Measurements from ENCODE around the gene BAIAP2L2.

- TF ChIP-seq CTCF (IDR thresholded peaks at IDR 0.05; ENCODE audit: poor library complexity, severe bottlenecking), result no peak
- TF ChIP-seq RAD21 (conservative IDR thresholded peaks at IDR 0.05), result no peak
- no peak for TF ChIP-seq TAF1 (IDR thresholded peaks at IDR 0.05; ENCODE audit: low read depth)
- no peak for TF ChIP-seq EZH2 (IDR thresholded peaks at IDR 0.05; ENCODE audit: borderline replicate concordance, insufficient read depth, low read length, poor library complexity, severe bottlenecking)
- TF ChIP-seq REST (IDR thresholded peaks at IDR 0.05; ENCODE audit: borderline replicate concordance), result no peak
Measured at GRCh38 chr22:38066381-38067027, 44.0 kb downstream of the BAIAP2L2 start.

Data from neural cell (in vitro differentiated cells).